SK-N-SH (cell line): ENCODE results near the gene GNG11. TPM values are rescaled to one million over a fixed set of nuclear protein-coding genes. Genes with fewer than 3 reads are reported as not detected.

Experiments used
- CTCF ChIA-PET: fragments of 300-600, 350-600 bp; formaldehyde crosslinking; extraction: SDS; loops from one replicate; lab custom pipeline; 2021; lab: Yijun Ruan, JAX
- POLR2A ChIA-PET: fragments of 350-600 bp; sonication (Branson Sonifier 250); formaldehyde crosslinking; extraction: SDS; loops from one replicate; lab custom pipeline; 2020; ENCODE audit warnings: antibody characterized with exemption, inconsistent platforms; lab: Yijun Ruan, JAX
- DNase-seq: peaks from one replicate; pipeline ENCODE4 v3.0.0; 2012
- H2AFZ ChIP-seq: fragments of 200-600 bp; sonication (generic); 2 replicates; pipeline ENCODE4 v1.8.1; 2016; ENCODE audit warnings: antibody characterized with exemption, mild to moderate bottlenecking, low read depth
- H3F3A ChIP-seq: fragments of 200-600 bp; sonication (generic); replicated peaks from 2 replicates; pipeline ENCODE3; 2016; ENCODE audit warnings: antibody characterized with exemption, mild to moderate bottlenecking; ENCODE audit not compliant: insufficient read depth
- H3K27ac ChIP-seq, 2 experiments: fragments of 200-500 bp in 1 of 2; fragments of 200-600 bp in 1 of 2; sonication (Bioruptor generic) in 1 of 2; sonication (generic), shearing (Covaris generic) in 1 of 2; 2 replicates each; pipeline versions ENCODE4 v1.5.1 to v1.6.1; 2014 to 2016; ENCODE audit warnings: low read depth in 2 of 2, inconsistent platforms in 1 of 2, low read length in 1 of 2, mild to moderate bottlenecking in 1 of 2, mixed read lengths in 1 of 2
- H3K27me3 ChIP-seq: fragments of 200-600 bp; sonication (generic), shearing (Covaris generic); 2 replicates; pipeline ENCODE4 v1.6.1; 2016; ENCODE audit warnings: mixed run types; ENCODE audit not compliant: insufficient read depth
- H3K36me3 ChIP-seq, 2 experiments: fragments of 200-500 bp in 1 of 2; fragments of 200-600 bp in 1 of 2; sonication (Bioruptor generic) in 1 of 2; sonication (generic) in 1 of 2; replicated peaks in 1 of 2; 2 replicates each; pipeline versions ENCODE3 to v1.5.1; 2014 to 2016; ENCODE audit warnings: low read length in 1 of 2, mild to moderate bottlenecking in 1 of 2; ENCODE audit not compliant: insufficient read depth in 2 of 2, control insufficient read depth in 1 of 2
- H3K4me1 ChIP-seq, 2 experiments: fragments of 200-500 bp in 1 of 2; fragments of 200-600 bp in 1 of 2; sonication (Bioruptor generic) in 1 of 2; sonication (generic), shearing (Covaris generic) in 1 of 2; 2 replicates each; pipeline versions ENCODE4 v1.5.1 to v1.6.1; 2014 to 2016; ENCODE audit warnings: low read depth in 1 of 2, low read length in 1 of 2, mixed run types in 1 of 2; ENCODE audit not compliant: insufficient read depth in 2 of 2, control insufficient read depth in 1 of 2
- H3K4me2 ChIP-seq: fragments of 200-600 bp; sonication (generic), shearing (Covaris generic); 2 replicates; pipeline ENCODE4 v1.6.1; 2017; ENCODE audit warnings: mixed run types
- H3K4me3 ChIP-seq, 2 experiments: fragments of 200-500 bp in 1 of 2; fragments of 200-600 bp in 1 of 2; sonication (Bioruptor generic) in 1 of 2; sonication (generic), shearing (Covaris generic) in 1 of 2; 2 replicates each; pipeline versions ENCODE4 v1.5.1 to v1.8.1; 2014 to 2016; ENCODE audit warnings: low read depth in 2 of 2, inconsistent platforms in 1 of 2, low read length in 1 of 2, mild to moderate bottlenecking in 1 of 2, mixed read lengths in 1 of 2, moderate library complexity in 1 of 2
- H3K79me2 ChIP-seq: fragments of 200-600 bp; sonication (generic); 2 replicates; pipeline ENCODE4 v1.8.1; 2017; ENCODE audit warnings: mild to moderate bottlenecking; ENCODE audit not compliant: insufficient read depth
- H3K9ac ChIP-seq: fragments of 200-600 bp; sonication (generic); 2 replicates; pipeline ENCODE4 v1.6.1; 2017; ENCODE audit warnings: mixed run types
- H3K9me2 ChIP-seq: fragments of 200-600 bp; sonication (generic); 2 replicates; pipeline ENCODE4 v1.6.1; 2017; ENCODE audit warnings: mixed run types
- H3K9me3 ChIP-seq: fragments of 200-600 bp; sonication (generic); 2 replicates; pipeline ENCODE4 v1.6.1; 2017; ENCODE audit warnings: mixed run types, mild to moderate bottlenecking, moderate library complexity
- H4K20me1 ChIP-seq: fragments of 200-600 bp; sonication (generic); 2 replicates; pipeline ENCODE4 v1.6.1; 2017; ENCODE audit warnings: mild to moderate bottlenecking, mixed run types; ENCODE audit not compliant: insufficient read depth
- CHD2 ChIP-seq: fragments of 150-350 bp; IDR thresholded peaks from 2 replicates; pipeline ENCODE4 v1.6.1; 2018; ENCODE audit warnings: low read length; ENCODE audit not compliant: partially characterized antibody
- CTCF ChIP-seq: fragments of 200-600 bp; sonication (generic); IDR thresholded peaks from 2 replicates; pipeline ENCODE4 v1.6.1; 2017; ENCODE audit warnings: antibody characterized with exemption, mild to moderate bottlenecking, moderate library complexity
- EP300 ChIP-seq, 2 experiments: IDR thresholded peaks; 2 replicates each; pipeline versions ENCODE4 v1.4.0 to v1.6.1; 2012; ENCODE audit warnings: borderline replicate concordance in 1 of 2, low read depth in 1 of 2, low read length in 1 of 2
- EZH2phosphoT487 ChIP-seq: fragments of 200-600 bp; sonication (generic); IDR thresholded peaks from 2 replicates; pipeline ENCODE4 v1.6.1; 2017; ENCODE audit warnings: low read depth, mixed run types, mild to moderate bottlenecking, antibody characterized with exemption, moderate library complexity, borderline replicate concordance
- FOXJ3 ChIP-seq: sonication (generic); formaldehyde crosslinking; IDR thresholded peaks from 2 replicates; pipeline ENCODE4 v1.5.1; 2020; ENCODE audit warnings: mild to moderate bottlenecking, missing genetic modification reagents
- FOXM1 ChIP-seq: IDR thresholded peaks from 2 replicates; pipeline ENCODE4 v1.4.0; 2012; ENCODE audit warnings: low read depth, mild to moderate bottlenecking
- MEF2A ChIP-seq: IDR thresholded peaks from 2 replicates; pipeline ENCODE4 v1.4.0; 2012; ENCODE audit warnings: low read depth, borderline replicate concordance
- PBX3 ChIP-seq: IDR thresholded peaks from 2 replicates; pipeline ENCODE4; 2012
- POLR2AphosphoS5 ChIP-seq: IDR thresholded peaks from 2 replicates; pipeline ENCODE4 v1.6.1; 2012; ENCODE audit warnings: low read depth, low read length
- RAD21 ChIP-seq: IDR thresholded peaks from 2 replicates; pipeline ENCODE4 v1.6.1; 2012; ENCODE audit warnings: mild to moderate bottlenecking, low read length
- RFX5 ChIP-seq: IDR thresholded peaks from 2 replicates; pipeline ENCODE4 v1.6.1; 2012; ENCODE audit warnings: mild to moderate bottlenecking, improper control_type of control experiment, low read length
- RXRA ChIP-seq: IDR thresholded peaks from 2 replicates; pipeline ENCODE4 v1.4.0; 2012; ENCODE audit warnings: low read depth, mild to moderate bottlenecking, borderline replicate concordance
- SIN3A ChIP-seq: IDR thresholded peaks from 2 replicates; pipeline ENCODE4 v1.6.1; 2012; ENCODE audit warnings: low read depth, mild to moderate bottlenecking, low read length, moderate library complexity, borderline replicate concordance
- TAF1 ChIP-seq: IDR thresholded peaks from 2 replicates; pipeline ENCODE4 v1.6.1; 2012; ENCODE audit warnings: low read depth, mild to moderate bottlenecking, low read length, moderate library complexity, borderline replicate concordance
- TEAD4 ChIP-seq: IDR thresholded peaks from 2 replicates; pipeline ENCODE4 v1.4.0; 2012; ENCODE audit warnings: mild to moderate bottlenecking, borderline replicate concordance; ENCODE audit not compliant: insufficient read depth
- WGBS: methylation state at CpG from one replicate; pipeline ENCODE4 v1.1.6; 2017; ENCODE audit warnings: low lambda C conversion rate; 5-methylcytosine and 5-hydroxymethylcytosine counted together
- polyA plus RNA-seq, 3 experiments: library from polyadenylated mRNA; depleted of rRNA; stranded (reverse); fragments of >200 nt; gene quantifications; 2 replicates each; pipeline ENCODE4 v1.2.3, GENCODE V29; 2012
- TF ChIP-seq, protein P1 (sequence below): IDR thresholded peaks from 2 replicates; pipeline ENCODE4 v1.4.0; 2012; ENCODE audit warnings: low read depth
- TF ChIP-seq, protein P2 (sequence below): fragments of 150-350 bp; IDR thresholded peaks from 2 replicates; pipeline ENCODE4 v1.6.1; 2017; ENCODE audit warnings: antibody characterized with exemption, low read length, low read depth, borderline replicate concordance
- TF ChIP-seq, protein P3 (sequence below): IDR thresholded peaks from 2 replicates; pipeline ENCODE4 v1.4.0; 2012; ENCODE audit warnings: low read depth, borderline replicate concordance

The GNG11 gene
- polyA plus RNA-seq, 1 of the 3 experiments (the other 2 are of a cell fraction), result 11.5 TPM

DNA sequence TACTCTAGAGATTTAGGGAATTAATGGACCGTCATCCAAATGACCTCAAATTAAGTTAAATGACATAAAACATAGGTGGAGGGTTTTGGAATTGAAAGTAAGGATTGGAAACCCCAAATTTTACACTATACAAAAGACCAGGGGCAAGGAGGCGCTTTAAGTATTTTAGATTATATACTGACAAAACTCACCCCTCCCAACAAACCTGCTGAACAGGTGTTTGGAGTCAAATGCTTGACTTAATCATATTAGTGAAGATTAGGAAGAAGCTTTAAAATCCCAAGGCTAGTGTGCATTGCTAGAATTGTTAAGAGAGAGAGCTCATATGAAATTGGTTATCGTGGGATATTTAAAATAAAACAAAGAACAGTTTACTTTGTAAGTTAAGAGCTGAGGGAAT is 15.3 kb upstream of the GNG11 start, which contains the start of gene GNGT1:
Gene GNGT1 (plus strand): TSS at position 301 of the 400 bp plus-strand sequence. CDS start 180 bp downstream, outside the sequence.
- Histone ChIP-seq H3K36me3 (no peaks in the 10 kb centered on the region), H3K4me3 (no peak within 1 kb of the TSS), H3K27me3 (no peaks in the 10 kb centered on the region), H4K20me1 (no peaks in the 10 kb centered on the region), H3K79me2 (no peaks in the 10 kb centered on the region), H3K9ac (no peak within 1 kb of the TSS), H3F3A (peaks cover 5% of the 10 kb centered on the region), H3K9me2 (no peaks in the 10 kb centered on the region), H2AFZ (no peak within 1 kb of the TSS), H3K9me3 (no peaks in the 10 kb centered on the region), H3K4me1 (peaks cover 0 to 4% of the 10 kb centered on the region in 2 experiments; a peak in 2 of 4 replicates), H3K27ac (no peak within 1 kb of the TSS), H3K4me2 (no peak within 1 kb of the TSS)
- WGBS, result 96% methylated on average over 3 of the region's 3 CpGs
- TF ChIP-seq TEAD4, result no peak
- TF ChIP-seq SIN3A, result no peak
- POLR2A ChIA-PET, result no interaction called here
- CTCF ChIA-PET, result interaction anchor here (0.8 to 1.7 kb wide), 4 partner anchors 10 to 181 kb away, joined by 3 to 7 read pairs (median 4); no protein-coding TSS in a partner anchor
- DNase-seq, result no peak

GRCh38 chr7:93910076-93910994 is 11.2 kb upstream of the GNG11 start:
- Histone ChIP-seq H3K9ac (no peak overlapping the region), H2AFZ (no peak overlapping the region), H3K27me3 (no peaks in the 10 kb centered on the region), H3K4me2 (no peak overlapping the region), H3F3A (peaks cover 18% of the 10 kb centered on the region), H3K4me1 (peaks cover 4 to 5% of the 10 kb centered on the region in 2 experiments; a peak in 3 of 4 replicates), H3K27ac (no peak overlapping the region), H3K9me2 (no peaks in the 10 kb centered on the region), H3K36me3 (no peaks in the 10 kb centered on the region), H3K79me2 (no peaks in the 10 kb centered on the region), H3K9me3 (no peaks in the 10 kb centered on the region), H4K20me1 (no peaks in the 10 kb centered on the region), H3K4me3 (no peak overlapping the region)
- POLR2A ChIA-PET, result interaction anchor here (1.4 kb wide), 1 partner anchor 12 kb away, joined by 3 read pairs; the partner anchor contains the start of gene GNG11
- CTCF ChIA-PET, result interaction anchor here (1.5 to 2.9 kb wide), 5 partner anchors 9 to 289 kb away, joined by 3 to 11 read pairs (median 5); partner anchors contain the start of gene GNG11
- DNase-seq, result no peak
- 49% methylated on average over 3 of the region's 3 CpGs for WGBS
- TF ChIP-seq, protein P1, sequence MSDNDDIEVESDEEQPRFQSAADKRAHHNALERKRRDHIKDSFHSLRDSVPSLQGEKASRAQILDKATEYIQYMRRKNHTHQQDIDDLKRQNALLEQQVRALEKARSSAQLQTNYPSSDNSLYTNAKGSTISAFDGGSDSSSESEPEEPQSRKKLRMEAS, result no peak
- TF ChIP-seq RFX5, result no peak
- TF ChIP-seq RAD21, result no peak
- no peak for TF ChIP-seq MEF2A
- TF ChIP-seq, protein P2, sequence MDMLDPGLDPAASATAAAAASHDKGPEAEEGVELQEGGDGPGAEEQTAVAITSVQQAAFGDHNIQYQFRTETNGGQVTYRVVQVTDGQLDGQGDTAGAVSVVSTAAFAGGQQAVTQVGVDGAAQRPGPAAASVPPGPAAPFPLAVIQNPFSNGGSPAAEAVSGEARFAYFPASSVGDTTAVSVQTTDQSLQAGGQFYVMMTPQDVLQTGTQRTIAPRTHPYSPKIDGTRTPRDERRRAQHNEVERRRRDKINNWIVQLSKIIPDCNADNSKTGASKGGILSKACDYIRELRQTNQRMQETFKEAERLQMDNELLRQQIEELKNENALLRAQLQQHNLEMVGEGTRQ, result no peak
- TF ChIP-seq FOXM1, result no peak
- no peak for TF ChIP-seq RXRA
- TF ChIP-seq PBX3, result peak; percentile 24; the same call in 1 of the 2 replicates
- TF ChIP-seq FOXJ3 (CRISPR knock-in tag), result no peak
- TF ChIP-seq POLR2AphosphoS5, result no peak
- no peak for TF ChIP-seq EZH2phosphoT487
- TF ChIP-seq, protein P3, sequence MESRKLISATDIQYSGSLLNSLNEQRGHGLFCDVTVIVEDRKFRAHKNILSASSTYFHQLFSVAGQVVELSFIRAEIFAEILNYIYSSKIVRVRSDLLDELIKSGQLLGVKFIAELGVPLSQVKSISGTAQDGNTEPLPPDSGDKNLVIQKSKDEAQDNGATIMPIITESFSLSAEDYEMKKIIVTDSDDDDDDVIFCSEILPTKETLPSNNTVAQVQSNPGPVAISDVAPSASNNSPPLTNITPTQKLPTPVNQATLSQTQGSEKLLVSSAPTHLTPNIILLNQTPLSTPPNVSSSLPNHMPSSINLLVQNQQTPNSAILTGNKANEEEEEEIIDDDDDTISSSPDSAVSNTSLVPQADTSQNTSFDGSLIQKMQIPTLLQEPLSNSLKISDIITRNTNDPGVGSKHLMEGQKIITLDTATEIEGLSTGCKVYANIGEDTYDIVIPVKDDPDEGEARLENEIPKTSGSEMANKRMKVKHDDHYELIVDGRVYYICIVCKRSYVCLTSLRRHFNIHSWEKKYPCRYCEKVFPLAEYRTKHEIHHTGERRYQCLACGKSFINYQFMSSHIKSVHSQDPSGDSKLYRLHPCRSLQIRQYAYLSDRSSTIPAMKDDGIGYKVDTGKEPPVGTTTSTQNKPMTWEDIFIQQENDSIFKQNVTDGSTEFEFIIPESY, result no peak
- TF ChIP-seq EP300 (IDR thresholded peaks at IDR 0.05; ENCODE audit: borderline replicate concordance in 1 of 2, low read depth in 1 of 2, low read length in 1 of 2), result peak in 1 of 2 experiments; percentile 38; a peak in 1 of 4 replicates
- no peak for TF ChIP-seq CTCF
- no peak for TF ChIP-seq CHD2
- no peak for TF ChIP-seq TAF1
